K562 (cell line): ENCODE results near the gene CD44. TPM values are rescaled to one million over a fixed set of nuclear protein-coding genes. Genes with fewer than 3 reads are reported as not detected.

ENCODE experiments used
- ATAC-seq: fragments of 200-7000 bp; cut with Tn5 transposase; 3 replicates; pipeline ENCODE4 v1.9.1; 2020; ENCODE audit warnings: moderate library complexity
- BruUV-seq: library from RNA; stranded (reverse); fragments of 400-500 nt; replicated peaks from 2 replicates; lab custom pipeline; 2021; lab: Mats Ljungman, UMichigan
- CTCF ChIA-PET: fragments of 300-600 bp; formaldehyde crosslinking; extraction: SDS; loops from one replicate; lab custom pipeline; 2021; ENCODE audit warnings: low intra/inter-chr PET ratio; lab: Yijun Ruan, JAX
- POLR2A ChIA-PET: fragments of 300-600, 350-650 bp; sonication (Branson Sonifier 250); formaldehyde crosslinking; extraction: SDS; loops from one replicate; lab custom pipeline; 2021; ENCODE audit warnings: antibody characterized with exemption, inconsistent platforms; lab: Yijun Ruan, JAX
- DNase-seq, 4 experiments: peaks; one replicate each; pipeline versions ENCODE4 v3.0.0 to v3.0.0-alpha.2; 2011 to 2018; ENCODE audit warnings: low spot score in 3 of 4, mixed read lengths in 3 of 4; ENCODE audit errors: extremely low read depth in 1 of 4
- FAIRE-seq: peaks from 2 replicates; lab custom pipeline; 2011; peaks lifted over from hg19 to GRCh38; lab: Jason Lieb, UNC
- H2AFZ ChIP-seq: 2 replicates; pipeline ENCODE4 v1.6.0; 2011; ENCODE audit warnings: low read depth, low read length, control low read depth, inconsistent platforms
- H3K27ac ChIP-seq: fragments of 200-600 bp; 3 replicates; pipeline ENCODE4 v1.8.0; 2011; ENCODE audit warnings: low read depth, mild to moderate bottlenecking, control low read depth, inconsistent platforms, low read length, moderate library complexity, mixed read lengths; ENCODE audit errors: extremely low read depth
- H3K27me3 ChIP-seq, 2 experiments: fragments of 300-600 bp in 1 of 2; 2 replicates in 1 of 2; 3 replicates in 1 of 2; pipeline versions ENCODE4 v1.6.0 to v1.8.0; 2011; ENCODE audit warnings: inconsistent platforms in 2 of 2, low read length in 2 of 2, mild to moderate bottlenecking in 1 of 2, mixed read lengths in 1 of 2, moderate library complexity in 1 of 2; ENCODE audit not compliant: control insufficient read depth in 2 of 2, insufficient read depth in 2 of 2
- H3K36me3 ChIP-seq: fragments of 300-600 bp; 3 replicates; pipeline ENCODE4 v1.8.0; 2011; ENCODE audit warnings: mild to moderate bottlenecking, low read length, inconsistent platforms; ENCODE audit not compliant: control insufficient read depth, insufficient read depth
- H3K4me1 ChIP-seq, 2 experiments: fragments of 200-600 bp in 1 of 2; replicated peaks in 1 of 2; 2 replicates in 1 of 2; 3 replicates in 1 of 2; pipeline versions ENCODE4 v1.5.1 to v1.8.0; 2011; ENCODE audit warnings: inconsistent platforms in 2 of 2, low read length in 2 of 2, mild to moderate bottlenecking in 1 of 2, mixed read lengths in 1 of 2, moderate library complexity in 1 of 2; ENCODE audit not compliant: control insufficient read depth in 2 of 2, insufficient read depth in 2 of 2
- H3K4me2 ChIP-seq: 2 replicates; pipeline ENCODE4 v1.6.1; 2011; ENCODE audit warnings: low read length, control low read depth, inconsistent platforms, mixed read lengths; ENCODE audit not compliant: insufficient read depth
- H3K4me3 ChIP-seq: fragments of 200-600 bp; sonication (generic), shearing (Covaris generic); 2 replicates; pipeline ENCODE4 v1.5.1; 2016; ENCODE audit warnings: control low read depth, inconsistent platforms
- H3K79me2 ChIP-seq: fragments of 200-600 bp; 3 replicates; pipeline ENCODE4 v1.8.0; 2011; ENCODE audit warnings: low read length, inconsistent platforms; ENCODE audit not compliant: control insufficient read depth, insufficient read depth
- H3K9ac ChIP-seq, 2 experiments: 2 replicates each; pipeline versions ENCODE4 v1.6.0 to v1.6.1; 2011; ENCODE audit warnings: low read depth in 2 of 2, low read length in 2 of 2, control low read depth in 1 of 2, inconsistent platforms in 1 of 2, mild to moderate bottlenecking in 1 of 2, mixed read lengths in 1 of 2; ENCODE audit not compliant: insufficient read depth in 1 of 2
- H3K9me1 ChIP-seq: one replicate; pipeline ENCODE4 v1.6.0; 2011; ENCODE audit warnings: inconsistent platforms, mild to moderate bottlenecking, low read length, moderate library complexity; ENCODE audit not compliant: control insufficient read depth, insufficient read depth
- H3K9me3 ChIP-seq: replicated peaks from 2 replicates; pipeline ENCODE4 v1.5.1; 2011; ENCODE audit warnings: low read depth, low read length, inconsistent platforms; ENCODE audit not compliant: control insufficient read depth, insufficient read depth
- H4K20me1 ChIP-seq: replicated peaks from 2 replicates; pipeline ENCODE4 v1.6.1; 2011; ENCODE audit warnings: low read length, inconsistent platforms, mixed read lengths; ENCODE audit not compliant: control insufficient read depth, insufficient read depth
- NELFE ChIP-seq: IDR thresholded peaks from 2 replicates; pipeline ENCODE4 v1.6.1; 2011; ENCODE audit warnings: mild to moderate bottlenecking; ENCODE audit not compliant: insufficient read depth, insufficient read length
- NR2C2 ChIP-seq, 2 experiments: fragments of 200-800 bp in 1 of 2; sonication (Bioruptor generic) in 1 of 2; sonication (generic) in 1 of 2; formaldehyde crosslinking in 1 of 2; IDR thresholded peaks; 2 replicates each; pipeline versions ENCODE4 v1.6.1 to v1.8.0; 2016 to 2022; ENCODE audit warnings: mild to moderate bottlenecking in 1 of 2, missing compliant biosample characterization in 1 of 2, missing genetic modification characterization in 1 of 2, missing genetic modification reagents in 1 of 2
- PRPF4 ChIP-seq: fragments of 200-400 bp; formaldehyde crosslinking; IDR thresholded peaks from one replicate; pipeline ENCODE4 v1.6.1; 2017; ENCODE audit warnings: low read length, low read depth, mild to moderate bottlenecking; ENCODE audit not compliant: insufficient read depth, poor library complexity, severe bottlenecking
- TFAM ChIP-seq: fragments of 250-450 bp; sonication (Bioruptor Pico); conservative IDR thresholded peaks from 2 replicates; pipeline ENCODE4 v1.5.0; 2021; ENCODE audit warnings: mild to moderate bottlenecking, moderate library complexity
- ZKSCAN8 ChIP-seq: fragments of 200-800 bp; sonication (Bioruptor generic); IDR thresholded peaks from 2 replicates; pipeline ENCODE4 v1.6.1; 2016; ENCODE audit warnings: missing genetic modification characterization, missing compliant biosample characterization
- ZNF445 ChIP-seq: fragments of 250-450 bp; sonication (Bioruptor Pico); IDR thresholded peaks from 2 replicates; pipeline ENCODE4 v1.4.0; 2020; ENCODE audit warnings: low read depth, mild to moderate bottlenecking, moderate library complexity
- WGBS: fragments of 100-300 bp; shearing (Covaris generic); methylation state at CpG from one replicate; pipeline ENCODE4 v1.1.6; 2016; ENCODE audit warnings: low coverage, mixed read lengths; ENCODE audit not compliant: insufficient coverage; ENCODE audit errors: missing lambda C conversion rate; 5-methylcytosine and 5-hydroxymethylcytosine counted together
- in situ Hi-C: fragments of 300-500 bp; cut with MboI; formaldehyde crosslinking; loops from 4 replicates; pipeline ENCODE4 v1.15.0; 2018; ENCODE audit warnings: inconsistent platforms, mixed read lengths
- intact Hi-C: fragments of 100-400 bp; cut with micrococcal nuclease; formaldehyde crosslinking; loops from 2 replicates; pipeline ENCODE4 v1.14.2; 2022
- polyA plus RNA-seq, 8 experiments: library from polyadenylated mRNA; depleted of rRNA in 4 of 8; stranded (reverse) in 5 of 8; unstranded in 3 of 8; fragments of >200 nt; fragmentation: Nextera tagmentation in 2 of 8; fragmentation: Illumina TruSeq in 1 of 8; extraction: Ambion mirVana in 2 of 8; extraction: Trizol in 1 of 8; gene quantifications; 2 replicates each; pipeline versions ENCODE4 v1.2.1 to v1.2.3, GENCODE V29; 2011 to 2014; ENCODE audit warnings: inconsistent platforms in 1 of 8, missing spikeins in 1 of 8
- total RNA-seq, 7 experiments: library from RNA; depleted of rRNA in 6 of 7; stranded (reverse); fragments of >200 nt in 6 of 7; fragmentation: Illumina TruSeq in 2 of 7; extraction: Trizol in 2 of 7; gene quantifications; 2 replicates each; pipeline versions ENCODE4 v1.2.1 to v1.2.3, GENCODE V29; 2011 to 2021; ENCODE audit warnings: low replicate concordance in 1 of 7

CD44 gene
- total and polyA plus RNA-seq, 9 of the 15 experiments (the other 6 are each of a cell fraction or from before 2014, with no cell fraction given): 1.2 to 13.9 (median 3.0) TPM

GRCh38 chr11:35141571-35141971 lies 2.6 kb downstream of the CD44 start:
- DNase-seq (no peak), FAIRE-seq (no peak)
- no TSS peak for BruUV-seq
- in situ Hi-C loops: no loop called here
- H3K9ac ChIP-seq: no peak overlapping the region
- POLR2A ChIA-PET: no interaction called here
- no peaks in the 10 kb centered on the region for H3K79me2 ChIP-seq
- H3K4me2 ChIP-seq: no peak overlapping the region
- peaks cover 0 to 13% of the 10 kb centered on the region in 2 experiments; a peak in 2 of 5 replicates for H3K4me1 ChIP-seq
- H3K9me3 ChIP-seq: no peaks in the 10 kb centered on the region
- no peak overlapping the region for H3K4me3 ChIP-seq
- WGBS: 3% methylated on average over 9 of the region's 9 CpGs
- no peaks in the 10 kb centered on the region for H3K9me1 ChIP-seq
- TF ChIP-seq NR2C2 (CRISPR knock-in tag; IDR thresholded peaks at IDR 0.05) (no peak), NR2C2 (tag; IDR thresholded peaks at IDR 0.05) (no peak), ZNF445 (no peak), TFAM (no peak), PRPF4 (no peak), NELFE (no peak), ZKSCAN8 (no peak)
- TF ChIP-seq, all 486 proteins: peak for 0
- H3K27me3 ChIP-seq: peaks cover 16 to 32% of the 10 kb centered on the region in 2 experiments
- no peak overlapping the region for H2AFZ ChIP-seq
- CTCF ChIA-PET: interaction anchor here (0.6 kb wide), 1 partner anchor 251 kb away, joined by 3 read pairs; no protein-coding TSS in a partner anchor
- intact Hi-C loops: loop anchor here (5.0 kb wide), 1 partner anchor 144 kb away; no protein-coding TSS in a partner anchor
- no peak for ATAC-seq
- H3K27ac ChIP-seq: no peak overlapping the region
- H4K20me1 ChIP-seq: no peaks in the 10 kb centered on the region; the same call in 1 of the 2 replicates
- no peaks in the 10 kb centered on the region for H3K36me3 ChIP-seq
